GM18517 (cell line): ENCODE measurements around the gene ZRANB1.
"Not testable (repeated sequence)": the region's sequence is repeated elsewhere in the genome, so short reads cannot be mapped to it uniquely, and the experiment has no call there.

Experiments used
- ATAC-seq: cut with Tn5 transposase; IDR thresholded peaks from one replicate; pipeline ENCODE4 v1.9.1; 2021; ENCODE audit warnings: mild to moderate bottlenecking, moderate library complexity; ENCODE audit not compliant: unreplicated experiment

ZRANB1 gene

DNA sequence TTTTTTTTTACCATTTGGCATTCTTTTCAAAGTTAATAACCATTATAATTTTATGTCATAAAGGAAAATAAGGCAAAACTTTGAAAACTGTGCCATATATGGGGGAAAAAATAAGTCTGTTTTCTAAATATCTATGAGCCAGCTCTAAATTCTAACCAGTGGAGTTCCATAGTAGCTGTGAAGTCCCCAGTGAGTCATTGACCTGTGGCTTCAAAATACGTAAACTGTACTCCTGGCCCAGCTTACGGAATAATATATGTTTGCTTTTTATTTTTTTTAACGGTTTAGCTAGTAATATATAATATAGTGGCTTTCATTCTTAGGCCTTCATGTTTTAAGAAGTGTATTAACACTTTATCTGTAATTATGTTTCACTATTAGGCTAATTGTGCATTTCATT lies 20.5 kb downstream of the ZRANB1 start:
- ATAC-seq, result no peak

DNA sequence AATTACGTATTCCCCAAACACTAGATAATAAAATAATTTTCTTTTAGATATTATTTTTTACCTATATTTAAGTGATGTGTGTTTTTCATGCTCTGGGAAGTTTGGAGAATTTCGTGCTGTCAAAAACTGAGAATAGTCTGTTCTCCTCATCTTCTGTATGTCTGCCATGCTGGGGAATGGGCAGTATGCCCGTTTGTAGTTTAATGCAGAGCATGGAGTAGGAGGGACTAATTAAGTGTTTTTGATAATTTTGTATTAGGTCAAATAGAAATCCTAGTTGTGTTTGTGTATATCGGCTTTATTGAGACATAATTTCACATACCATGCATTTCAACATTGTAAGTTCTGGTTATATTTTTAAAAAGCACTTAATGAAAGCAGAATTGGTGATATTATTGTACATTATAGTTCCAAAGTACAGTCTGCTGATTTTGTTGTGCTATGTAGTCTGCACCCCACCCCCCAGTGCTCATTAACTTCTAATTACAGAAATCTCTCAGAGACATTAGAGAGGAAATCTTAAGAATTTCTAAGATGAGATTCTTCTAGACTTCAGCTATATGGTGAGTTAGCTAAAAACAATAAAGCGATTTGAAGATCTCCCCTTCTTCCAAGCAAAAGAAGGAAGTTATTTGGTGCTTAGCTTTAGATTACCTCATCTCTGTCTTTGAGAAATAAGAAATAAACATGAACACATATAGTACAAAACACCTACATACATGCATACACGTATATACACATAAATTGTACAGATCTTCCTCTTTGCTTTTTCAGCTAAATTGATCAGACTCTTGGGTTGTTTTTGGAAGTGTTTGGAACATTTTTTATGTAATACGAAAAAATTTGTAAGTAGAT lies 22.2 kb downstream of the ZRANB1 start:
- ATAC-seq, result no peak

DNA sequence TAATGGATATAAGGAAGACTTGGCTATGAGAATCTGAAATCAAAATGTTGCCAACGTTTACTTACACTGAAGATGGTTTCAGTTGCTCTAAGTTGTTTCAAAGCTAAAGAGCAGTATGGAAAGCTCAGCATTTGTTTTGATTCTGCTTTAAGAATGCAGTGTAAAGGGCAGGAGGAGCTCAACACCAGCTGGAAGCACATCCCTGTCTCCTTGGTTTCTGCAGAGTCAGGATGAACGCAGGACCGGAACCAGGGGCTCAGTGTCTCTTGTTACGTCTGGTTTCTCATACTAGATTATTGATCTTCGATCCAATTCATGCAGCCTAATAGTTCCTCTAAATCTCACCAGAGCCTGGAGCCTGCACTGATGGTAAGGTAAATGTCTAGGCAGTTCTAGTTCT lies 24.1 kb downstream of the ZRANB1 start:
- no peak for ATAC-seq

DNA sequence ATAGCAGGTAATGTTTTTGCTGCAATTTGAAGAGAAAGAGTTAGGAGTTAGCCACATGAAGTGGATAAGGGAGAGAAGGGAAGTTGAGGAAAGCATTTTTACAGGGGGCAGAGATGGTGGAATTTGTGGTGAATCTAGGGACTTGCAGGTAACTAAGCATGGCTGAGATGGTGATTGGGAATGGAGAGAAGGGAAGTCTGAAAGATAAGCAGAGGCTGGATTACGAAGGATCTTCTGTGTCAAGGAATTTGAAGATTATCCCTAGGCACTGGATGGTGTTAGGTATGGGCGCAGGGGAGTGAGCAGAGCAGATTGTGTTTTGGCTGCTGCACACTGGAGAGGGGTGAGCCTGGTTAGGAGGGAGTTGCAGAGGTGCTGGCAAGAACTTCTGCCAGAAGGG lies 25.3 kb downstream of the ZRANB1 start:
- no peak for ATAC-seq

DNA sequence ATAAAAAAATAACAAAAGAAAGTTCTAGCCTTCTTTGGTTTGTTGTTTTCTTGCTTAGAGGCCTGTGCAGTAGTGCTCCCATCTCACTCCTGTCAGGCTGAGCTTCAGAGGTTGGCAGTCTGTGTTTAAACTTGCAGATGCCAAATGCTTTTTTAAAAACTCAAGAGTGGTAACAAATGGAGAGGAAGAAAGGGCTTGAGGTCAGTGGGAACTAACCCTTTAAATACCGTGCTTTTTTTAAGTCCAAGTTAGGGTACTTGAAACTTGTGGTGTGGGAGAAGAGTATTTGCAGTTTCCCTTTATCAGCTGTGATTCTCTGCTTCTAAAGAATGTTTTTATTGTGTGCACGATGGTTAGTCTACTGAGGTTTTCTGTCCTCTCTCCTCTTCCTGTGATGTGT lies 29.4 kb downstream of the ZRANB1 start:
- no peak for ATAC-seq

DNA sequence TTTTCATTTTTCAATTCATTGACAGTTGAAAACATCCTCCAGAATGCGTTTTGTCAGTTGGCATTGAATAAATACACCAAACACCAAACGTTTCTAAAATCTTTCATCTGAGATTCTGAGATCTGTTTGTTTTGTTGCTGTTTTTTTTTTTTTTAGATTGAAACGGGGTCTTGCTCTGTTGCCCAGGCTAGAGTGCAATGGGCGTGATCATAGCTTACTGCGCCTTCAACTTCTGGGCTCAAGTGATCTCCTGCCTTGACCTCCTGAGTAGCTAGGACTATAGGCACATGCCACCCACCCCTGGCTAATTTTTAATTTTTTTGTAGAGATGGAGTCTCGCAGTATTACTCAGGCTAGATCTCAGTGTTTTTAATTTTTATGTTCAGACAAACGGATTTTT lies 30.7 kb downstream of the ZRANB1 start:
- no peak for ATAC-seq

DNA sequence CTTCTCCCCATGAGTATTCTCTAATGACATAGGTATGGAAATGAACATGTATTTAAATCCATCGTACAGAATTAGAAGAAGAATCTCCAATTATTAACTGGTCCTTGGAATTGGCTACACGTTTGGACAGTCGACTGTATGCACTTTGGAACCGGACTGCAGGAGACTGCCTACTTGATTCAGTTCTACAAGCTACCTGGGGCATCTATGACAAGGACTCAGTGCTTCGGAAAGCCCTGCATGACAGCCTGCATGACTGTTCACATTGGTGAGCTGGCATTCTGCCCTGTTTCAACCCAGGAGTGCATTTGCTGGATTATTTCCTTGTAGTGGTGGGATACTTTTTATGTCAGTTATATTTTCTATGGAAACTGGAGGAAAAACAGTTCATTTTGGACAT lies 32.2 kb downstream of the ZRANB1 start:
- ATAC-seq, result no peak

DNA sequence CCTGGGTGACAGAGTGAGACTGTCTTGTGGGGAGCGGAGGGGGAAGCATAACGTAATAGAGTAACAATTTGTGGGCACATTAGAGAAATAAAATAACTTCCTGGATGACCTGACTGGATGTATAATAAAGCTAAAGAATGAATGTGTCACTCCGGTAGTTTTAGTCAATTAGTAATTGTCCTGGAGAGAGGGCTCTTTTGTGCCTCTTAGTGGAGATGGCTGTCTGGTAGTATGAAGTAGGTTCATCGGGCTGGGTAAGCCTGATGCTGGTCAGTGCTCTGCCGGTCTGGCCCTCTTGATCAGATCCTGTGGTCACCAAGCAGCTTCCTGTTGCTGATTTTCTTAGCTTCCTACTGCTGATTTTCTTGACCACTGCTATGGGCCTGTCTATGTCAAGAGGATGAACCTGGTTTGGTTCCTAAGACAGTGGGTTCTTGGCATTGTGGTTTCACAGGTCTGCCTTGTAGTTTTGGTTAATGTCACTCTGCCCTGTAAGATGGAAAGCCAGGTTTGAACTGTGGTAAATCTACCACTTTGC lies 34.1 kb downstream of the ZRANB1 start:
- no peak for ATAC-seq

DNA sequence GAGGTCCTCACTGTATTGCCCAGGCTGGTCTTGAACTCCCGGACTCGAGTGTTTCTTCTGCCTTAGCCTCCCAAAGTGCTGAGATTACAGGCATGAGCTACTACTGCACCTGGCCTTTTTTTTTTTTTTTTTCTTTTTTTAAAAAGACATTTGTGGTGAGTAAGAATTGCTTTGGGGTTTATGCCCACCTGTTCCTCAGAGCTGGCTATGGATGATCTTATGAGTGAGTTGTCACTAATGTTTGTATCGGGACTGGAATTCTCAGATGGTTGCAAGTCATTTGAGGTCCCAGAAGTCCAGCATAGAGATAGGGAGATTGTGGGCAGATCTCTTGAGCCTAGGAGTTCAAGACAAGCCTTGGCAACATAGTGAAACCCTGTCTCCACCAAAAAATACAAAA lies 35.2 kb downstream of the ZRANB1 start:
- no peak for ATAC-seq

DNA sequence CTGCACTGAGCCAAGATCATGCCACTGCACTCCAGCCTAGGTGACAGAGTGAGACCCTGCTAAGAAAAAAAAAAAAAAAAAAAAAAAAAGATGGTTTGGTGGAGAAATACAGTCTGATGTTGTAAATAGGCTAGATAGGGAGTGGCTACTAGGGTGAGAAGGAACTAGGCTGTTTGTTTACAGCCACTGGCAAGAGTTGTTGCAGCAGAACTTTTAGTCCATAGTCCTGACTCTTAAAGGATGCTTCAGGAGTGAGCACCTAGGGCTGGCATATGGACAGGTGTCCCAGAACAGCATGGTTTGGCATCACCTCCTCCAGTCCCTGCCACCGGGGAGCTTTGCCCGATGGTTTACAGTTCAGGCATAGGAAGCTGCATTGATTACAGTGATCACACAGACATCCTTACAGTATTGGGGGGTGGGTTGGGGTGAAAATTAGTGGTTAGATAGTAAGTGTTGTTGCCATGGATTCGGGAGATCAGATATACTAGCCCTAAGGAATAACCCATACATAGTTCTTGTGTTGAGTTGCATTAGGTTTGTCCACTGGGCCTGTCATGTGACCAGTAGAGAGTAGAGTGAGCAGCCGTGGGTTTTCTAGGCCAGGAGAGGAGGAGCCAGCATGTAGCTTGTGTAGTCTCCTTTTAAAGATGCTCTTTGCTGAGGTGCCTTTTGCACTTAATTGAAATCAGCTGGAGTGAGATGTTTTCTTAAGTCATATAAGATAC lies 35.9 kb downstream of the ZRANB1 start:
- no peak for ATAC-seq

DNA sequence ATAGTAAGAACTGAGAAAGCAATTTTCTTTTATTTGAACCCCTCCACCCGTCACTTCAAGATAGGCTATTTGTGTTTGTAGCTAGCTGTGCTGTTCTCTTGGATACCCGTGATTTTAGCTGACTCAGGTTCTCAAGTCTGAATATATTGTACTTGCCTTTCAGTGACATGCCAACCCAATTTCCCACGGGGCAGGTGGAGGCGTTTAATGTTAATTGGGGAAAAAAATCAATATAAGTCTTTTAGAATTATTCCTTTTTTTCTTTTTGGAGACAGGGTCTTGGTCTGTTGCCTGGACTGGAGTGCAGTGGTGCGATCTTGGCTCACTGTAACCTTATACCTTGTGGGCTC lies 36.4 kb downstream of the ZRANB1 start:
- no peak for ATAC-seq

DNA sequence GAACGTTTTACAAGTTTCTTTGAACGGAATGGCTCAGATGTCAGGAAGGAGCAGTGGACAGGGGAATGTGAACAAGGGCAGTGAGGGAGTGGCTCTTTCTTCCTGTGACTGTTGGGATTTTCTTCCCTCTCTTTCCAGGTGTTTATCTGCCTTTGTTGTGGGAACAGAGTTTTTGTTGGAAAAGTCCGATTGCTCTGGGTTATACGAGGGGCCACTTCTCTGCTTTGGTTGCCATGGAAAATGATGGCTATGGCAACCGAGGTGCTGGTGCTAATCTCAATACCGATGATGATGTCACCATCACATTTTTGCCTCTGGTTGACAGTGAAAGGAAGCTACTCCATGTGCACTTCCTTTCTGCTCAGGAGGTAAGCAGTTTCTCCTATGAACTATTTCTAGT lies 41.4 kb downstream of the ZRANB1 start:
- no peak for ATAC-seq

DNA sequence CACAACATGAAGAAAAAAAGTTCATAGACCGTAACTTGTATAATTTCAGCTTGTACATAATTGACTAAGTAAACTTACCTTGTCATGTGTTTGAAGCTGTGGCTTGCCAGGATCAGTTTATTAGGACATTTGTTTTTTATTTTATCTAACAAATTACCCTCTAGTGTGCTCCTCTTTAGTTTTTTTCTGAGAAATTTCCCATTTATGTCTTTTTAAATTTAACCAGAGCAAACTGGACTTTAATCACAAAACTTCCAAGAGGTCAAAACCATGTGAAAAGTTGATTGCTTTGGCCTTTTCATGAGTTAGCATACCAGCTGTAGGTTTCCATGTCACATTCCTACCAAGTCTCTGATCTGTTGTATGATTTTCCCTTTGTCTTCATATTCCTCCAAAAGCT lies 42.5 kb downstream of the ZRANB1 start:
- ATAC-seq, result no peak

DNA sequence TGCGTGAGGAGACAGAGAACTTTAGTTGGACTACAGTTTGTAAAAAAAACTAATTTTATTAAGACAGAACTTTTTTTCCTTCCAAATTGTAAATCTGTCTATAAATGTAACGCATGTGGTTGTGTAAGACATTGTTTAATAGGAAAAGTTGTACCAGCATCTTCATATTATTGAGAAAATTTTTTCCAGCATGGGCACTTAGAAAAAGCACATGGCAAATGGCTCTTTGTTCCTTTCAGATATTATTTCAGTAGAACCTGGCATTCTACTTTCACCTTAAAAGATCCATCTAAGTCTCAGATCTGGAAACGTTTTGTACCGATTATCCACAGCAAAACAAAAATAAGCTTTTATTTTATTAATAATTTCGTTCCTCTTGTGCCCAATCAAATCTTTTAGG lies 43.2 kb downstream of the ZRANB1 start:
- no peak for ATAC-seq

DNA sequence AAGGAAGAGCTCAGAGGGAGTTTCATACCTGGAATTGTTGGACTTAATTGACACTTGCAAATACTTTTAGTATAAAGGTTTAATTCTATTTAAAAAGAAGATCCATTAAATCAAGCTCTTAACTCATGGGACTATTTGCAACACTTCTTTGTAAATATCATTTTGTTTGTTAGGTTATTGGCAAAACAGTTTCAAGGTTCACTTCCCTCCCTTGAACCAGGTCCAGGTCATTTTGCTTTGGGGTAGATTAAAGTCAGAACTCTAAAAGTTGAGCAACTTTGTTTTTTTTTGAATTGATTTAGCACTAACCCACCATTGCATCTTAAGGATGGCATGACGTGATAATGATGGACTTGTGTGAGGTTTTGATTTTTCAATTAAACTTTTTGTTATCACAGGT lies 45.9 kb downstream of the ZRANB1 start:
- ATAC-seq, result no peak

DNA sequence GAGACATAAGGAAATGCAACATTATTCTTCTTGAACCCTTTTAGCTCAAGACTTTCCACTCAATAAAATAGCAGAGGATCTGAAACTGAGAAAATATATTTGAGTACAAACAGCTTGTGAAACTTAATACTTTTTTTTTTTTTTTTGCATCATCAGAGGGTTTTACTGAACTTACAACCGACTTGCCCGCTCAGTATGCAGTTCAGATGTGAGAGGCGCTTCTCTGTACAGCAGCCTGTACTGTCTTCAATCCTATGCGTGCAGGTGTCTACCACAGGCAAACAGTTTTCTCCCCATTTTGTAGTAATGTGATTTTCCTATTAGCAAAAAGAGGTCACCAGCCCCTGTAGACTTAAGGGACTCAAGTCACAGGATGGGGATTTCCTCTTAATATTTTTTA lies 46.8 kb downstream of the ZRANB1 start:
- not testable (repeated sequence) for ATAC-seq

DNA sequence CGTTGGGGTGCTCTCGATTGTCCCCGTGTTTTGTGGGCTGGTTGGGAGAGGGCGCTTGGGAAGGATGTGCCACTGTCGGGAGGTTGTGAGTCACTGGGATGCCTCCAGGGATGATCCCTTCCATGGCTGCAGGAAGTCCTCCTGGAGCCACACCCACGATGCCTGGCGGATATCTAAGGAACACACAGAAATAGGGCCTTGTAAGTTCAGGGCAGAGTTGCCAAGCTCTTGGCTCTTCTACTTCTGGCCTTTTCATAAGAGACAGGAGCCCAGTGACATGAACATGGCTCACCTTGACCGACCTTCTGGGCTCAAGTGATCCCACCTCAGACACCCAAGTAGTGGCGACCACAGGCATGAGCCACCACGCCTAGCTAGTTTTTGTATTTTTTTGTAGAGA lies 47.6 kb downstream of the ZRANB1 start:
- ATAC-seq, result no peak

DNA sequence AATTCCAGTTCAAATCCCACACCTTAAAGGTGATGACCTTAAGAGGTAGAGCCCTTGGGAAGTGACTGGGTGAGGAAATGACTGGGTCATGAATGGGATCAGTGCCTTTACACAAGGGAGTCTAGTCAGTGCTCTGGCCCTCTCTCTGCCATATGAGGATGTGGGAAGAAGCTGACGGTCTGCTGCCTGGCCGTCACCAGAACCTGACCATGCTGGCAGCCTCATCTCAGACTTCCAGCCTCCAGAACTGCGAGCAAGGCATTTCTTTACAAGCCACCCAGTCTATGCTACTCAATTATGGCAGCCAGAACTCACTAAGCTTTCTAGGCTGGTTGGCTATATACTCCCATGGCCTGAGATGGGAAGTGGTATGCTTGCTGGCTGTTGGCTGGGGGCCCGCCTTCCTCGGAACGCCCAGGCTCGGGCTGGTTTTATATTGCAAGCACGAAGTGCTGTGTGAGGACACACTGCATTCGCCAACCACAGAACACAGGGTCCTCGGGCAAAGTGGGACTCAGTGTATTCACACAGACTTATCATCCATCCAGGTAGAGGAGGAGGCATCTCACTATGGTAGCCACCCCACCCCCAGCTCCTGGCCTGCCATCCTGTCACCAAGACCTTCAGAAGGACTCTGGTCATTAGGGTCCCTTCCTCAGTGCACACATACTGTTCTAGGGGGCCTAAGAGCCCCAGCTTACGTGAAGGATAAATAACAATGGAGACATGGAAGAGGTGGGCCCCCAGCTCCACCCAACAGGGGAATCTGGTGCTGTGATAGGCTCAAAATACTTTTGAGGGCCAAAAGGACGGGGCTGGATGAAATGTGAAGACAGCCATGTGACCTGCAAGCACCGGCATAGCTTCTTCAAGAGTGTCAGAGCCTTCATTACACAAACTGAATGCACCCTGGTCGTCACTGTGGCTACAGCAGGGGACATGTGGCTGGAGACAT lies 49.0 kb downstream of the ZRANB1 start:
- ATAC-seq, result no peak

DNA sequence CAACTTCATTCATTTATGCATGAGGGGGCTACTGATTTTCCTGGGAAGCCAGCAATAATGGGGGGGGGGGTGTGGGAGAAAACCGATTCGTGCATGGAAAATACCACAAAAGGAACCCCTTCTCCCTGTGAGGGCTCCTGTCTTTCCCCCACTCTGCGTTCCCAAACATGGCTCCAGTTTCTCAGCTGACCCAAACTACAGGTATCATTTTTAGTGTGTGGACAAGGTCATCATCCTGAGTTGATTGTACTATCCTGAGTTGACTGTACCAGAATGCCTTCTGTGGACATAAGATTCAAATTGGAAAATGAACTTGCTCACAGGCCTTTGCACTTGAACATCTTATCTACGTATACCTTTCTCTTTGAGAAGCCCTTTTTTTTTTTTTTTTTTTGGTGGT lies 49.9 kb downstream of the ZRANB1 start:
- no peak for ATAC-seq

DNA sequence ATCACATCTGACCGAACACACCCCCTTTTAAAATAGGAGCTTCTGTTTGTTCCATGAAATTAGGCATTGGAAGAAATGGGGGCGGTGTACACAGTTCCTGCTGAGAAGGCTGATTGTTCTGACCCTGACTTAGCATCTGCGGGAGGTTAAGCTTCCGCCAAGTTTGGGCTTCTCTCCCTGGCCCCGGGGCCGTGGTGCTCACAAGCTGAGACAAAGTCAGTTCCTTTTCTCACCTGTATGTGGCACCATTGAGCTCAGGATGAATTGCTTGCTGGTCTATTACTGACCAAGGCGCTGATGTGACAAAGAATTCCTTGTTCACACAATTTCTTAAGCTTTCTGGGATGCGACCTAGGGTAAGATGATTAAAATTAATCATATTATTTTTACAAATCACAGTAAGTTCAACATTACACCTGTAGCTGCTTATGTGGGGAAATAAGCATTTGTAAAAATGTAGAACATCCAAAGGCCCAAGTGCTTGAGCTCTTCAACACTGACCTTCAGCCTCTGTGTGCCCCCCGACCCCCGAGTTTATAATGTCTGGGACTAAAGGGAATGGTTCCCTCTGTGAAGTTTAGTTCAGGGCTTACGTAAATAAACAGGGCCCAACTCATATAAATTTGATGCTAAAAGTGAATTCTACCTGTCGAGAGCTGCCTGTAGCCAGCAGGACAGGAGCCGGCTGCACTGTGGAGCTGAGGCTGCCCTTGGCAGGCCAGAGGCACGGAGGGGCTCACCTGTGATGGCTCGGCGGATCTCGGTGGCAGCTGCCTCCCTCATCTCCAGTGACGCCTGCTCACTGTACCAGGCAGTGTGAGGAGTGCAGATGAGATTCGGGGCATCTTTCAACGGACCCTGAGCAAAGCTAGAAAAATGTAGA lies 50.8 kb downstream of the ZRANB1 start:
- peak; percentile 57 for ATAC-seq
